ENCODE measurements around the gene EEF1AKMT3.

- TF ChIP-seq CTCF (IDR thresholded peaks at IDR 0.05; ENCODE audit: low read length) (no peak), EZH2 (IDR thresholded peaks at IDR 0.05; ENCODE audit: borderline replicate concordance, low read length) (no peak)
Observed at GRCh38 chr12:57780284-57780897, 8.0 kb downstream of the EEF1AKMT3 start.

All from OCI-LY1 (cell line).